AG10803 (cell line): ENCODE measurements around the gene TOB2.

Source experiments
- DNase-seq: peaks from one replicate; pipeline ENCODE4 v3.0.0; 2010; ENCODE audit warnings: low read depth
- H3K4me3 ChIP-seq: 2 replicates; pipeline ENCODE4 v1.5.1; 2011; ENCODE audit warnings: mild to moderate bottlenecking, low read length, control low read depth
- TF ChIP-seq, protein P1 (sequence below): conservative IDR thresholded peaks from 2 replicates; pipeline ENCODE4 v1.5.1; 2011; ENCODE audit warnings: mild to moderate bottlenecking, low read length, control low read depth, inconsistent platforms

TOB2 gene

DNA sequence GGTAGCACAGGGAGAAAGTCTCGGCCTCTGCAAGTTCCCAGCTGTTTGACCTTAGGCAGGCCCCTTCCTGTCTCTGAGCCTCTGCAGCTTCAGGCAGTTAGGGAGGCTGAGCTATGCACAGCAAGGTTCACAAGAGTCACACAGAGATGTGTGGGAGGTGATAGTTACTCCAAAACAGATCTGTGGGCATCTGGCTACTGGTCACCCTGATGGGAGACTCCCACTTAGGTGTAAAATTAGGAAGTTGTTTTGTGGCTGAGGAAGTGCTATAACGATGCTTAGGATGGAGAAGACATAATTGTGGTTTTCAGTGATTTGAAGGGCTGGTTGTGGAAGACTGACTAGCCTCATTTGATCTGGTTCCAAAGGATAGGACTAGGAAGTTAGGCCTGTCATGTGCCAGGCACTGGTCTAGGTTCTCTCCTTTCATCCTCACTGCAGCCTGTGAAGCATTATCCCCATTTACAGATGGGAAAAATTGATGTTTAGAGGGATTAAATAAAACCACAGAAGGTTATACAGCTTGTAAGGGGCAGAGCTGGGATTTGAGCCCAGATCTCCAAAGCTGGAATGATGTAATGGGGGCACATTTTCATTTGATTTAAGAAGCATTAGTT lies 35.8 kb upstream of the TOB2 start:
- H3K4me3 ChIP-seq = no peak overlapping the region
- TF ChIP-seq, protein P1, sequence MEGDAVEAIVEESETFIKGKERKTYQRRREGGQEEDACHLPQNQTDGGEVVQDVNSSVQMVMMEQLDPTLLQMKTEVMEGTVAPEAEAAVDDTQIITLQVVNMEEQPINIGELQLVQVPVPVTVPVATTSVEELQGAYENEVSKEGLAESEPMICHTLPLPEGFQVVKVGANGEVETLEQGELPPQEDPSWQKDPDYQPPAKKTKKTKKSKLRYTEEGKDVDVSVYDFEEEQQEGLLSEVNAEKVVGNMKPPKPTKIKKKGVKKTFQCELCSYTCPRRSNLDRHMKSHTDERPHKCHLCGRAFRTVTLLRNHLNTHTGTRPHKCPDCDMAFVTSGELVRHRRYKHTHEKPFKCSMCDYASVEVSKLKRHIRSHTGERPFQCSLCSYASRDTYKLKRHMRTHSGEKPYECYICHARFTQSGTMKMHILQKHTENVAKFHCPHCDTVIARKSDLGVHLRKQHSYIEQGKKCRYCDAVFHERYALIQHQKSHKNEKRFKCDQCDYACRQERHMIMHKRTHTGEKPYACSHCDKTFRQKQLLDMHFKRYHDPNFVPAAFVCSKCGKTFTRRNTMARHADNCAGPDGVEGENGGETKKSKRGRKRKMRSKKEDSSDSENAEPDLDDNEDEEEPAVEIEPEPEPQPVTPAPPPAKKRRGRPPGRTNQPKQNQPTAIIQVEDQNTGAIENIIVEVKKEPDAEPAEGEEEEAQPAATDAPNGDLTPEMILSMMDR = no peak
- peak; percentile 70 for DNase-seq

DNA sequence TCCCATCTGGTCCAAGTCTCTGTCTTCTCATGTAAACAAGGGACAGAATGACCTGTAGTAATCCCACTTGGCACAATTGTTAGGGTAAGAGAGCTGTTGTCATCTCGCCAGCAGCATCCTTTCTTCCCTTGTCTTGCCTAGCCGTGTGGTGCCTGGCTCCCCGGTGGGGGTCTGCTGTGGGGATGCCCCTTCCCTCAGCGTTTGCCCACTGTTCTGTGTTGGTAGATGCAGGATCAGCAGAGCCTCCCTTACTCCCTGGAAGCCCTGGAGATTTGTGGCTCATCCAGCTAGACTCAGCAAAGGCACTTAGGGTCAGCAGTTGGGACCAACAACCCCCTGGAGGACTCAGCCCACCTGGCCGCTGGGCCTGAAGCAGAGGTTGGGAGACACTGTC lies 35.3 kb upstream of the TOB2 start:
- no peak for DNase-seq
- TF ChIP-seq, protein P1 = no peak
- no peak overlapping the region for H3K4me3 ChIP-seq

- H3K4me3 ChIP-seq = no peak overlapping the region
Measured at GRCh38 chr22:41481131-41481830, 34.7 kb upstream of the TOB2 start.

DNA sequence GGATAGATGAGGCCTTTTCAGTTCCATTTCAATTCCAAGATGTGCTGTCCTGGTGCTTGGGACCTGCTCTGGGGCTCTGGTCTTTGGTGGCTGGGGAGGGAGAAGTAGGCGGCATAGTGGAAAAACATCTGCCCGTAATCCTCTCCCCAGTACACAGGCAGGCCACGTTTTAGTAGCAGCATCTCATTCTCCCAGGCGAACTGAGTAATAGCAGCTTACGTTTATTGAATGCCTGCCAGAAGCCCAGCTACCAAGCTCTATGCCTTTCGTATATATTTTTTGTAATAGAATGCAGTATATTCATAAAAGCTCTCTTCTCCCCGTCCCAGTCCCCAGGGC lies 33.8 kb upstream of the TOB2 start:
- peak; percentile 64 for DNase-seq
- TF ChIP-seq, protein P1 = no peak
- no peak overlapping the region for H3K4me3 ChIP-seq

More at GRCh38 chr22:41481131-41481830, 34.7 kb upstream of the TOB2 start:
- peak; percentile 57 for DNase-seq
- TF ChIP-seq, protein P1 = no peak

- H3K4me3 ChIP-seq = no peak overlapping the region
- peak; percentile 54 for DNase-seq
- TF ChIP-seq, protein P1 = no peak
Measured at GRCh38 chr22:41479671-41480396, 33.2 kb upstream of the TOB2 start.

- TF ChIP-seq, protein P1 = no peak
- no peak overlapping the region for H3K4me3 ChIP-seq
- peak; percentile 42 for DNase-seq
Measured at GRCh38 chr22:41478891-41479521, 32.4 kb upstream of the TOB2 start.
